Measurements from ENCODE around the gene PRDM12. TPM values are rescaled to one million over a fixed set of nuclear protein-coding genes. Genes with fewer than 3 reads are reported as not detected.

Gene PRDM12
- total and polyA plus RNA-seq, 2 of the 8 experiments (the other 6 are each of a cell fraction or from before 2014, with no cell fraction given) = 0.14 to 0.22 TPM

DNA sequence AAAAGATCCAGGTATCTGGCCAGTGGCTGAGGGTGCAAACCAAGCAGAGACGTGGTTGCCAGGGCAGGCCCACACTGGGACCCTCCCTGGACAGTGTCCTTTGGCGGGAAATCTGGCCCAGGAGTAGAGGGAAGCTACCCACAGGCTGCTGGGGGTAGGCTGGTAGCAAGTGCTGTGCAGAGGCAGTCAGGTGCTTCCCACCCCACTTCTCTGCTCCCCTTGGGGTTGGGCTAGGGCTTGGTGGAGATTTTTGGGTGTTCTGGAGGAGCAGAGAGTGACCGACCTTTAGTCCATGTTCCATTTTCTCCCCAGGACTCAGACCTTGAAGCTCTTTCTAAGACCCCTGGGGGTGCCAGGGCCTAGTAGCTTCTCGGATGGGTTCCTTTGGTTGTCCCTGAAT is 5.6 kb downstream of the PRDM12 start:
- Histone ChIP-seq H3K9me3 (ENCODE audit: insufficient read depth in 2 of 2, low read depth in 1 of 2, low read length in 1 of 2) (no peaks in the 10 kb centered on the region), H2BK120ac (replicated peaks; ENCODE audit: low read depth, low read length) (no peak overlapping the region), H3K23ac (ENCODE audit: insufficient read length) (no peak overlapping the region), H3K56ac (replicated peaks; ENCODE audit: insufficient read length, low read depth, low read length) (no peak overlapping the region), H2AFZ (ENCODE audit: low read length) (no peak overlapping the region), H2BK12ac (ENCODE audit: low read depth, low read length) (no peak overlapping the region), H3K79me1 (ENCODE audit: low read depth, low read length) (no peaks in the 10 kb centered on the region), H3K4me3 (ENCODE audit: extremely low read depth in 1 of 4, insufficient read depth in 2 of 4, low read depth in 3 of 4, low read length in 4 of 4) (no peak overlapping the region), H2AK5ac (ENCODE audit: low read depth, low read length) (no peak overlapping the region), H3K14ac (ENCODE audit: insufficient read length) (no peak overlapping the region), H4K91ac (replicated peaks; ENCODE audit: insufficient read length, low read length) (no peak overlapping the region), H4K20me1 (replicated peaks in 1 of 2; ENCODE audit: control insufficient read depth in 1 of 2, insufficient read depth in 2 of 2, low read length in 2 of 2) (peaks cover 4 to 9% of the 10 kb centered on the region in 2 experiments), H3K4me2 (ENCODE audit: insufficient read depth in 1 of 2, low read depth in 2 of 2, low read length in 2 of 2) (no peak overlapping the region), H3K9ac (replicated peaks in 1 of 4; ENCODE audit: extremely low read depth in 1 of 4, low read depth in 3 of 4, low read length in 3 of 4) (no peak overlapping the region), H3K4me1 (replicated peaks in 1 of 4; ENCODE audit: control insufficient read depth in 3 of 4, insufficient read depth in 4 of 4, low read length in 3 of 4) (peaks cover 0 to 16% (median 10%) of the 10 kb centered on the region in 4 experiments; a peak in 6 of 7 replicates), H3K27me3 (replicated peaks in 1 of 4; ENCODE audit: control insufficient read depth in 3 of 4, extremely low read depth in 1 of 4, insufficient read depth in 3 of 4, low read length in 3 of 4) (peaks cover 38 to 51% (median 47%) of the 10 kb centered on the region in 4 experiments), H3K27ac (ENCODE audit: low read depth, low read length) (no peak overlapping the region), H3K23me2 (ENCODE audit: low read depth, low read length) (no peaks in the 10 kb centered on the region), H4K5ac (ENCODE audit: insufficient read length, low read depth, low read length) (no peak overlapping the region), H3K36me3 (ENCODE audit: control insufficient read depth in 2 of 4, insufficient read depth in 4 of 4, low read length in 3 of 4) (no peaks in the 10 kb centered on the region), H2BK20ac (ENCODE audit: low read length) (no peak overlapping the region), H3K79me2 (ENCODE audit: control insufficient read depth in 1 of 2, insufficient read depth in 2 of 2, low read length in 2 of 2) (no peaks in the 10 kb centered on the region), H3K4ac (replicated peaks; ENCODE audit: insufficient read length, low read depth, low read length) (no peak overlapping the region), H2BK15ac (ENCODE audit: low read length) (no peak overlapping the region), H3K18ac (ENCODE audit: extremely low read depth, low read length) (no peak overlapping the region), H4K8ac (ENCODE audit: extremely low read depth, insufficient read depth, low read length) (no peak overlapping the region), H2BK5ac (ENCODE audit: low read depth, low read length) (no peak overlapping the region)
- FAIRE-seq (no peak), DNase-seq (ENCODE audit: low read depth in 1 of 2, low spot score in 2 of 2) (no peak)
- no peak for TF ChIP-seq TEAD4 (IDR thresholded peaks at IDR 0.05; ENCODE audit: low read depth, low read length)
- TF ChIP-seq GTF2F1 (IDR thresholded peaks at IDR 0.05; ENCODE audit: borderline replicate concordance, low read depth, low read length) = no peak
- TF ChIP-seq SIRT6 (IDR thresholded peaks at IDR 0.05; ENCODE audit: low read length) = no peak
- TF ChIP-seq SIN3A (conservative IDR thresholded peaks at IDR 0.05 in 1 of 2, IDR thresholded peaks at IDR 0.05 in 1 of 2; ENCODE audit: low read depth in 1 of 2, low read length in 2 of 2) = no peak
- TF ChIP-seq, protein P1, sequence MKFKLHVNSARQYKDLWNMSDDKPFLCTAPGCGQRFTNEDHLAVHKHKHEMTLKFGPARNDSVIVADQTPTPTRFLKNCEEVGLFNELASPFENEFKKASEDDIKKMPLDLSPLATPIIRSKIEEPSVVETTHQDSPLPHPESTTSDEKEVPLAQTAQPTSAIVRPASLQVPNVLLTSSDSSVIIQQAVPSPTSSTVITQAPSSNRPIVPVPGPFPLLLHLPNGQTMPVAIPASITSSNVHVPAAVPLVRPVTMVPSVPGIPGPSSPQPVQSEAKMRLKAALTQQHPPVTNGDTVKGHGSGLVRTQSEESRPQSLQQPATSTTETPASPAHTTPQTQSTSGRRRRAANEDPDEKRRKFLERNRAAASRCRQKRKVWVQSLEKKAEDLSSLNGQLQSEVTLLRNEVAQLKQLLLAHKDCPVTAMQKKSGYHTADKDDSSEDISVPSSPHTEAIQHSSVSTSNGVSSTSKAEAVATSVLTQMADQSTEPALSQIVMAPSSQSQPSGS (IDR thresholded peaks at IDR 0.05; ENCODE audit: low read length) = no peak
- no peak for TF ChIP-seq BACH1 (IDR thresholded peaks at IDR 0.05; ENCODE audit: low read length)
- CTCF ChIA-PET (ENCODE audit: partially characterized antibody) = interaction anchor here (1.8 to 6.0 kb wide), 3 partner anchors 11 to 31 kb away, joined by 4 to 53 read pairs (median 7); no protein-coding TSS in a partner anchor
- POLR2A ChIA-PET (ENCODE audit: partially characterized antibody) = interaction anchor here (0.6 kb wide), 1 partner anchor 1045 kb away, joined by 3 read pairs; no protein-coding TSS in a partner anchor
- 72% methylated on average over 4 of the region's 4 CpGs; no CpG with 5 or more reads in 1 of the 2 experiments for WGBS, 2 experiments (ENCODE audit: extremely low coverage in 1 of 2, insufficient coverage in 1 of 2, insufficient read length in 1 of 2, insufficient replicate concordance in 2 of 2, low coverage in 1 of 2, low lambda C conversion rate in 2 of 2, missing lambda C conversion rate in 1 of 2)
